Right renal cortex interstitium (tissue), 3 donors: Measurements from ENCODE around the gene LSM10. TPM values are rescaled to one million over a fixed set of nuclear protein-coding genes. Genes with fewer than 3 reads are reported as not detected.

Experiments
- DNase-seq, 3 donors: peaks; one replicate each; pipeline ENCODE4 v3.0.0-alpha.2; 2013; ENCODE audit warnings: low read depth in 3 of 3, low spot score in 2 of 3
- polyA plus RNA-seq, 3 donors: library from polyadenylated mRNA; unstranded; fragments of 120-200 nt; gene quantifications; one replicate each; pipeline ENCODE4 v1.2.1, GENCODE V29; 2013; ENCODE audit not compliant: insufficient read length in 3 of 3

Gene LSM10
- polyA plus RNA-seq, 3 donors = 25.2 to 27.3 (median 27.3) TPM

GRCh38 chr1:36385410-36386264 lies 12.1 kb downstream of the LSM10 start, which contains the start of gene STK40:
Gene STK40, minus strand, starts transcription at chr1:36385924. Its CDS starts 24,592 bp downstream, at chr1:36361332.
- DNase-seq = peak; percentile 91 to 97 (median 95)

DNA sequence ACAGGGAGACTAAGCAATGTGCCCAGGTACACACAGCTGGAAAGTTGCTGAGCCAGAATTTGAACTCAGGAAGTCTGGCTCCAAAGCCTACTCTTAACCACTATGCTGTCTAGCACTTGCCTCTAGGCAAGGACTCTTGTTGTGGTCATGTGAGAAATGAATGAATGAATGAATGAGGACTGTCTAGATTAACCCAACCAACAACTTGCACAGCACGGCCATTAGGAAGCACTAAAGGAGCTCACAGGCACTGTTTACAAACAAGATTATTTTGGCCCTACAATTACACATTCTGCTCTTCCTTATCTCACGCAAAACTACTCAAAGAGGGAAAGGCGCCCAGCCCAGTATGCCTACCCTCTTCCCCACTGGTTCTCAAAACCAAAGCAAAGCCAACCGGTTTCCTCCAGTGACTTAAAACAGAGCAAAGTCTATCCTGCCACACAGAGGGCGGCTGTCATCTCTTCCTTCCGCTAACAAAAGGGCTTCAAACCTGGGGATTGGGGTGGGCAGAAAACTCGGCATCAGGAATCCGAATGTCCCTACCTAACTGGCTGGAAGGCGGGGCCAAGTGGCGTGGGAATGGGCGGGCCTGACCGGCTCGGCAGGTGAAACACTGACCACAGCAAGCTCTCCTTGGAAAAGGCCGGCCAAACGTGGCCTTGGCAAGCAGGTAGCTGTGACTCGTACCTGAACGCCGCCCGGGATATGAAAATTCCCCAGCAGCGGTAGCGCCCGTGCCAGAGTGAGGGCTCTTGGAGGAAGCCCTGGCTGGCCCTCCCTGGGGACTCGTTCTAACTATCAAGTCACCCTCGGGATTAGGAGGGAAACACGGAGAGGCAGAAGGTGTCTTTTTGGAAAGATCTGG lies 12.9 kb downstream of the LSM10 start:
- DNase-seq = no peak

- DNase-seq = no peak
Measured at GRCh38 chr1:36383240-36383639, 14.5 kb downstream of the LSM10 start.

DNA sequence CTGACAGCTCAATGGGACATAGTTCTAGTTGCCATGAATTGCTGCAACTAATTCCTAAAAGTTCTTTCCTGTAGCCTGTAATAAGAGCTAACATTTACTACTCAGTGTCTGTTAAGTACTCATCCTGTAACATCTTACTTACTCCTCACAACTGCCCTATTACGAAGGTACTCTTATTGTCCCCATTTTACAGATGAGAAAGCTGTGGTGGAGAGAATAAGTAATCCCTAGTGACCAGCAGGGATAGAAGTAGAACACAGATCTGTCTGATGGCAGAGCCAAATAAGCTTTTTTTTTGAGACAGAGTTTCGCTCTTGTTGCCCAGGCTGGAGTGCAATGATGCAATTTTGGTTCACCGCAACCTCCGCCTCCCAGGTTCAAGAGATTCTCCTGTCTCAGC lies 15.0 kb downstream of the LSM10 start:
- no peak for DNase-seq

- no peak for DNase-seq
Measured at GRCh38 chr1:36382231-36382630, 15.5 kb downstream of the LSM10 start.

DNA sequence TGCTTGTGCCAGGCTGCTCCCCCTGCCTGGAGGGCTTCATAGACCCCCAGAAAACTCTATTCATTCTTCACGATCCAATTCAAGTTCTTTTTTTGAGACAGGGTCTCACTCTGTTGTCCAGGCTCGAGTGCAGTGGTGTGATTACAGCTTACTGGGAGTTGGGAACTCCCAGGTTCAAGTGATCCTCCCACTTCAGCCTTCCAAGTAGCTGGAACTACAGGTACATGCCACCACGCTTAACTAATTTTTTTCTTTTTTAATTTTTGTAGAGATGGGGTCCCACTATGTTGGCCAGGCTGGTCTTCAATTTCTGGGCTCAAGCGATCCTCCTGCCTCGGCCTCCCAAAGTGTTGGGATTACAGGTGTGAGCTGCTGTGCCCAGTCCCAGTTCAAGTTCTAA lies 16.3 kb downstream of the LSM10 start:
- no peak for DNase-seq

- no peak for DNase-seq
Measured at GRCh38 chr1:36380782-36381181, 16.9 kb downstream of the LSM10 start.

GRCh38 chr1:36380143-36380619 lies 17.5 kb downstream of the LSM10 start:
- no peak for DNase-seq

DNA sequence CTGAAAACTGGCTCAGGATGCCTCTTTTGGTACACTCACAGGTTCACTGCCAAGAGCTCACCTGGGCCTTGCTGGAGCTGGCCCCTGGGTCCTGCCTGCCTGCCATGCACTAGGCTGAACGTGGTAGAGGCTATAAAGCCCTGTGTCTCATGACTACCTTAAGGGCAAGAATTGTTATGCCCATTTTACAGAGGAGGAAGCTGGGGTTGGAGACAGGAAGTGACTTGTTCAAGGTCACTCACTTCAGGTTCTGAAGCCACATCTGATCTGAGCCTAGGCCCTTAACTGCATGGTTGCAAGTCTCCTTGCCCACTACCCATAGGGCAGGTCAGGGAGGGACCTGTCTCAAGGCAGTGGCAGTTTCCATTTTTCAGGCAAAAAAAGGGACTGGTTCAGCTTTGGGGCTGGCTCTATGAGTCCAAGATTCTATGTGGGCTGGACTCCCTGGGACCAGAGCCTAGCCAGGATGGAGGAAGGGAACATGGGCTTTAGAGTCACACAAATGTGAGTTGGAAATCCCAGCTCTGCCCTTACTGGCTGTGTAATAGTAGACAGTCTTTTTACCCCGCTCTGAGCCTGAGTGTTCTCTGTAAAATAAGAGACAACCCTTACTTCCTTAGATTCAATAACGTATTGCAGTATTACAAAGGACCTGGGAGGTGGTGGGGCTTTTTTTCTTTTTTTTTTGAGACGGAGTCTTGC lies 19.8 kb downstream of the LSM10 start:
- DNase-seq = no peak

- no peak for DNase-seq
Measured at GRCh38 chr1:36372617-36373016, 25.1 kb downstream of the LSM10 start.

- peak in 1 of 3 donors; percentile 67 for DNase-seq
Measured at GRCh38 chr1:36369061-36369861, 28.4 kb downstream of the LSM10 start.

DNA sequence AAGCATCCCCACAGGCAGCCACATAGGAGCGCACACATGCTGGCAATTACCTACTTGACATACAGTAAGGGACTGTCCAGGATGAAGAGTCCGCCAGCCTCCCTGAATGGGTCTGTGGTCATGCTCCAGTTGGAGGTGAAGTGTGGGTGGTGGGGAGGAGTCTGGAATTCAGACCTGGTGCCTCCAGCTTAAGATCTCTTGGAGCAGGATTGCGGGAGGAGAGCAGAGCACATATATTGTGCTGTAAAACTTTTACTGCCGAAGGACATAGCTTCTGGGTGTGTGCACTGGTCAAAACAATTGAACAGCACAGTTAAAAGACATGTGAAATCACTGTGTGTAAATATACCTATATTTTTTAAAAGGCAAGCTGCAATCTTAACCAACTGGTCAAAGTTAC lies 29.9 kb downstream of the LSM10 start:
- DNase-seq = no peak

DNA sequence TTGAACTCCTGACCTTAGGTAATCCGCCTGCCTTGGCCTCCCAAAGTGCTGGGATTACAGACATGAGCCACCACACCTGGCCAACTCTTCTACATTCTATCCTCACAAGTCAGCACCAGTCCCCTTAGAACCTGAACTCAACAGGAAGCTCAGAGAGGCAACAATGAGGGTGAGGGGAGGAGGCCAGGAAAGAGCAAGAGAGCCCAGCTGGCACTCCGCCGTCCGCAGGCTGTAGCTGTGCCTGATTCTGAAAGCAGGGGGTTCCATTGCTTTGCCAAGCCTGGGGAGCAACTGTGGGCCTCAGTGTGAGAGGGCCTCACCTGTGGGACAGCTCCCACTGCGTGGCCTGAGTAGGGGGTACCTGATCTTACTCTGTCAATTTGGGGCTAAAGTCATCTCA lies 30.6 kb downstream of the LSM10 start:
- DNase-seq = no peak

DNA sequence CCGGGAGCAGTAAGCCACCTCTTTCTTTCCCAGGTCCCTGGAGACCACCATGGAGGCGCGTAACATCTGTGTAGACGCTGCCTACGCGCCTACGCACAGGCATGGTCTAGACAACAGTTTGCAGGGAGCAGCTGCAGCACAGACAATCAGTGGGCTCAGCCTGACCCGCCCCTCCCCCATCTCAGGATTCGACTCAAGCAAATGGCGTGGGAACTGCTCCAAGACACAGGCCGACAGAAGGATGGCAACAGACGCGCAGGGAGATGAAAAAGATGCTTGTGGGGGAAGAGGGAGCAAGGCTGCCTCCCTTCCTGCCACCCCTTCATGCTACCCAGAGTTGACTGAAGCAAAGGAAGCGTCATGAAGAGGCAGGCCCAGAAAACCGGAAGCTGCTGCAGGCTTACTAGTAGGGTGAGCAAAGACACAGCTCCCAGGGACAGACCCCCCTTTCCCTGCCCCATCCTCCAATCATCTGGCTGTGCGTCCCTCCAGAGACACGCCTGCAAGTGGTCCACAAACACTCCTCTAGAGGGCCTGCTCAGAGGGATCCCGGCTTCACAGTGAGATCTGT lies 31.5 kb downstream of the LSM10 start:
- DNase-seq = no peak

GRCh38 chr1:36365381-36365780 lies 32.3 kb downstream of the LSM10 start:
- no peak for DNase-seq

GRCh38 chr1:36359911-36360550 lies 37.7 kb downstream of the LSM10 start:
- DNase-seq = no peak

DNA sequence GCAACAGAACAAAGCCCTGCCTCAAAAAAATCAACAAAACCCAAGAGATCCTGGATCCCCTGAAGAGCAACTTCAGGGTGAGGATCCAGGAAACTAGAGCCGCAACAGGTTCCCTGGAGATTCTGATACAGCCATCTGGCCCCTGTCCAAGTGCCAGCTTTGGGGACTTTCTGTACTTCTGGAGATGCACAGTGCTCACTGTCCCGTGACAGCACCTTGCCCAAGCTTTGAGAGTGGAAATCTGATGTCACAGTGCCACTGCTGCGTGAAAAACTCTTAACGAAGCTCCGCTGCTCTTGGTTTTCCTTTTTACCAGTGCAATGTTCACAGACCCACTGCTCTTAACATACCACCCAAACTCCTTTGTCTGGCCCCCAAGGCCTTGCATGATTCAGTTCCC lies 38.3 kb downstream of the LSM10 start:
- no peak for DNase-seq

GRCh38 chr1:36358514-36359084 lies 39.1 kb downstream of the LSM10 start:
- no peak for DNase-seq

DNA sequence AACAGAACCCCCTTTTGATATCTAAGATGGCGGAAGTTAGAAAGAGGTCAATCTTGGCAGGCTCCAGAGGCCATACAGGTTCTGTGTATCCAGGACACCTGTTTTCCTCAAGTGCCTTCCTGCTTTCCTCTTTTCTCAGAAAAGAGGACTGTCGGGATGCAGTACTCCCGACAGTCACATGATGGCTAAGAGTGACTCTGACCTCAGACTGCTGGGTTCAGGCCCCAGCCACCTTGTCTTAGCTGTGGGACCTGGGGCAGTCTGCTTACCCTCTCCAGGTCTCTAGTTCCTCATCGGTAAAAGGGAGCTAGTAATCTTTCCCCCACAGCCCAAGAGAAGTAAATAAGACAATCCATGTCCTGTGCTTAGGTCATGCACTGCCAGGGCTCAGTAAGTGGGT lies 41.9 kb downstream of the LSM10 start:
- no peak for DNase-seq
